CD4-positive, alpha-beta T cell treated with Interferon alpha-2 for 1 hour (primary cell): Measurements from ENCODE around the gene CDC26.
"Not testable (repeated sequence)": the region's sequence is repeated elsewhere in the genome, so short reads cannot be mapped to it uniquely, and the experiment has no call there.

Experiments used
- DNase-seq, 2 donors: peaks; one replicate each; pipeline ENCODE4 v3.0.0-alpha.2; 2020 to 2022

CDC26 gene

GRCh38 chr9:113237026-113237425, 38.3 kb downstream of the CDC26 start:
- no peak for DNase-seq

GRCh38 chr9:113235701-113236255, 39.6 kb downstream of the CDC26 start:
- DNase-seq, result not testable (repeated sequence)

- no peak for DNase-seq
These were observed 43.7 kb downstream of the CDC26 start for GRCh38 chr9:113231701-113232100.

- DNase-seq, result no peak
These were observed 47.2 kb downstream of the CDC26 start for GRCh38 chr9:113228130-113228665.

- no peak for DNase-seq
These were observed 47.9 kb downstream of the CDC26 start for GRCh38 chr9:113227436-113227835.

- no peak for DNase-seq
These were observed 51.4 kb downstream of the CDC26 start for GRCh38 chr9:113223963-113224362.

- no peak for DNase-seq
These were observed 52.9 kb downstream of the CDC26 start for GRCh38 chr9:113222482-113222841.

GRCh38 chr9:113221800-113222481, 53.4 kb downstream of the CDC26 start:
- peak in 1 of 2 donors; percentile 13 for DNase-seq

GRCh38 chr9:113221003-113221799, 54.2 kb downstream of the CDC26 start, which contains the start of the genes FKBP15 and SLC31A1:
FKBP15 (minus strand) TSS chr9:113221277; CDS start chr9:113221243, 34 bp downstream.
SLC31A1 (plus strand) TSS chr9:113221544; CDS start chr9:113256149, 34,605 bp downstream.
- DNase-seq, result peak; percentile 97 to 98

GRCh38 chr9:113220467-113221002, 54.8 kb downstream of the CDC26 start:
- peak in 1 of 2 donors; percentile 23 for DNase-seq

GRCh38 chr9:113219969-113220368, 55.4 kb downstream of the CDC26 start:
- peak; percentile 18 to 46 for DNase-seq

GRCh38 chr9:113219186-113219936, 56.0 kb downstream of the CDC26 start:
- no peak for DNase-seq
